ENCODE data around the gene ADGRD1.

- TF ChIP-seq CTCF (IDR thresholded peaks at IDR 0.05; ENCODE audit: low read length) = no peak
- no peak for TF ChIP-seq EZH2 (IDR thresholded peaks at IDR 0.05; ENCODE audit: borderline replicate concordance, low read length)
Observed at GRCh38 chr12:131146173-131146675, 192.5 kb downstream of the ADGRD1 start.

All from OCI-LY1 (cell line).